Endodermal cell (in vitro differentiated cells): Measurements from ENCODE around the gene IL23A. TPM values are rescaled to one million over a fixed set of nuclear protein-coding genes. Genes with fewer than 3 reads are reported as not detected.

ENCODE experiments used
- DNase-seq: peaks from one replicate; pipeline ENCODE4 v3.0.0-alpha.2; 2017
- H3K27ac ChIP-seq: 2 replicates; pipeline ENCODE4 v1.5.1; 2013; ENCODE audit warnings: mild to moderate bottlenecking, low read depth, low read length, moderate library complexity
- H3K27me3 ChIP-seq: 2 replicates; pipeline ENCODE4 v1.6.1; 2013; ENCODE audit warnings: mild to moderate bottlenecking, low read length, moderate library complexity; ENCODE audit not compliant: insufficient read depth, control insufficient read depth, poor library complexity, severe bottlenecking
- H3K36me3 ChIP-seq: 2 replicates; pipeline ENCODE4 v1.7.0; 2013; ENCODE audit warnings: mild to moderate bottlenecking, low read length, moderate library complexity; ENCODE audit not compliant: control insufficient read depth, insufficient read depth
- H3K4me1 ChIP-seq: one replicate; pipeline ENCODE4 v1.7.0; 2013; ENCODE audit warnings: low read length; ENCODE audit not compliant: control insufficient read depth, insufficient read depth
- H3K4me3 ChIP-seq: 2 replicates; pipeline ENCODE4 v1.5.1; 2013; ENCODE audit warnings: mild to moderate bottlenecking, low read length, moderate library complexity
- H3K9ac ChIP-seq: 2 replicates; pipeline ENCODE4 v1.6.1; 2013; ENCODE audit warnings: mild to moderate bottlenecking, low read length, moderate library complexity; ENCODE audit not compliant: poor library complexity, severe bottlenecking; ENCODE audit errors: extremely low read depth
- H3K9me3 ChIP-seq: 2 replicates; pipeline ENCODE4 v1.6.1; 2013; ENCODE audit warnings: mild to moderate bottlenecking, low read length, moderate library complexity; ENCODE audit not compliant: control insufficient read depth
- H3K27ac Mint-ChIP-seq: 2 replicates; pipeline ENCODE4 v1.8.0; 2020; ENCODE audit warnings: mixed read lengths
- H3K27me3 Mint-ChIP-seq: 2 replicates; pipeline ENCODE4 v1.8.0; 2021; ENCODE audit warnings: mild to moderate bottlenecking, mixed read lengths; ENCODE audit not compliant: insufficient read depth
- H3K36me3 Mint-ChIP-seq: 2 replicates; pipeline ENCODE4 v1.8.0; 2020; ENCODE audit warnings: low read depth, mixed read lengths
- H3K4me1 Mint-ChIP-seq: 2 replicates; pipeline ENCODE4 v1.8.0; 2020; ENCODE audit warnings: mixed read lengths
- H3K4me3 Mint-ChIP-seq: 2 replicates; pipeline ENCODE4 v1.8.0; 2020; ENCODE audit warnings: mild to moderate bottlenecking, moderate library complexity, mixed read lengths
- H3K9me3 Mint-ChIP-seq: 2 replicates; pipeline ENCODE4 v1.8.0; 2020; ENCODE audit warnings: mild to moderate bottlenecking, mixed read lengths
- WGBS, 2 experiments: methylation state at CpG; one replicate each; pipeline versions ENCODE4 v1.1.5 to v1.1.7; 2013; ENCODE audit warnings: missing lambda C conversion rate in 2 of 2, mixed read lengths in 1 of 2; ENCODE audit not compliant: insufficient coverage in 1 of 2, insufficient read length in 1 of 2; 5-methylcytosine and 5-hydroxymethylcytosine counted together
- total RNA-seq, 2 donors: library from RNA; stranded (reverse); fragmentation: NEBNext Ultra II Directional in 1 of 2; extraction: Animal tissue kit (Norgen Biotek cat#: 25700) in 1 of 2; gene quantifications; 2 replicates in 1 of 2; 3 replicates in 1 of 2; pipeline ENCODE4 v1.2.1, GENCODE V29; 2021
- TF ChIP-seq, protein P1 (sequence below): fragments of 200-600 bp; sonication (generic); conservative IDR thresholded peaks from 2 replicates; pipeline ENCODE4 v1.5.0; 2021; ENCODE audit warnings: antibody characterized with exemption, mild to moderate bottlenecking

IL23A gene
- total RNA-seq, 2 donors from 2014 or later, result 4.6 to 10.4 TPM

GRCh38 chr12:56304872-56305590 is 33.7 kb upstream of the IL23A start:
- Histone ChIP-seq H3K9me3 (no peaks in the 10 kb centered on the region), H3K4me3 (no peak overlapping the region), H3K9ac (no peak overlapping the region), H3K27ac (no peak overlapping the region), H3K36me3 (peaks cover 47% of the 10 kb centered on the region), H3K4me1 (peaks cover 9% of the 10 kb centered on the region), H3K27me3 (no peaks in the 10 kb centered on the region)
- Mint-ChIP-seq H3K9me3 (no peaks in the 10 kb centered on the region), H3K27ac (no peak overlapping the region), H3K27me3 (no peaks in the 10 kb centered on the region), H3K4me3 (no peak overlapping the region), H3K36me3 (peaks cover 35% of the 10 kb centered on the region), H3K4me1 (peaks cover 17% of the 10 kb centered on the region)
- DNase-seq, result no peak
- TF ChIP-seq, protein P1, sequence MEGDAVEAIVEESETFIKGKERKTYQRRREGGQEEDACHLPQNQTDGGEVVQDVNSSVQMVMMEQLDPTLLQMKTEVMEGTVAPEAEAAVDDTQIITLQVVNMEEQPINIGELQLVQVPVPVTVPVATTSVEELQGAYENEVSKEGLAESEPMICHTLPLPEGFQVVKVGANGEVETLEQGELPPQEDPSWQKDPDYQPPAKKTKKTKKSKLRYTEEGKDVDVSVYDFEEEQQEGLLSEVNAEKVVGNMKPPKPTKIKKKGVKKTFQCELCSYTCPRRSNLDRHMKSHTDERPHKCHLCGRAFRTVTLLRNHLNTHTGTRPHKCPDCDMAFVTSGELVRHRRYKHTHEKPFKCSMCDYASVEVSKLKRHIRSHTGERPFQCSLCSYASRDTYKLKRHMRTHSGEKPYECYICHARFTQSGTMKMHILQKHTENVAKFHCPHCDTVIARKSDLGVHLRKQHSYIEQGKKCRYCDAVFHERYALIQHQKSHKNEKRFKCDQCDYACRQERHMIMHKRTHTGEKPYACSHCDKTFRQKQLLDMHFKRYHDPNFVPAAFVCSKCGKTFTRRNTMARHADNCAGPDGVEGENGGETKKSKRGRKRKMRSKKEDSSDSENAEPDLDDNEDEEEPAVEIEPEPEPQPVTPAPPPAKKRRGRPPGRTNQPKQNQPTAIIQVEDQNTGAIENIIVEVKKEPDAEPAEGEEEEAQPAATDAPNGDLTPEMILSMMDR, result no peak
- 78 to 90% methylated on average over 3 to 5 of the region's 8 CpGs for WGBS, 2 experiments

- no peak overlapping the region for H3K9ac ChIP-seq
- H3K27me3 ChIP-seq, result no peaks in the 10 kb centered on the region
- no peak overlapping the region for H3K4me3 ChIP-seq
- no peak overlapping the region for H3K27ac Mint-ChIP-seq
- no peaks in the 10 kb centered on the region for H3K9me3 Mint-ChIP-seq
- H3K9me3 ChIP-seq, result no peaks in the 10 kb centered on the region
- no peaks in the 10 kb centered on the region for H3K27me3 Mint-ChIP-seq
- peaks cover 64% of the 10 kb centered on the region for H3K36me3 ChIP-seq
- no peak overlapping the region for H3K4me3 Mint-ChIP-seq
- TF ChIP-seq, protein P1, result no peak
- H3K36me3 Mint-ChIP-seq, result peaks cover 54% of the 10 kb centered on the region
- no peaks in the 10 kb centered on the region for H3K4me1 ChIP-seq
- DNase-seq, result no peak
- 94 to 95% methylated on average over 2 to 6 of the region's 7 CpGs for WGBS, 2 experiments
- no peak overlapping the region for H3K27ac ChIP-seq
- H3K4me1 Mint-ChIP-seq, result no peaks in the 10 kb centered on the region
Measured at GRCh38 chr12:56307221-56307965, 31.3 kb upstream of the IL23A start.

DNA sequence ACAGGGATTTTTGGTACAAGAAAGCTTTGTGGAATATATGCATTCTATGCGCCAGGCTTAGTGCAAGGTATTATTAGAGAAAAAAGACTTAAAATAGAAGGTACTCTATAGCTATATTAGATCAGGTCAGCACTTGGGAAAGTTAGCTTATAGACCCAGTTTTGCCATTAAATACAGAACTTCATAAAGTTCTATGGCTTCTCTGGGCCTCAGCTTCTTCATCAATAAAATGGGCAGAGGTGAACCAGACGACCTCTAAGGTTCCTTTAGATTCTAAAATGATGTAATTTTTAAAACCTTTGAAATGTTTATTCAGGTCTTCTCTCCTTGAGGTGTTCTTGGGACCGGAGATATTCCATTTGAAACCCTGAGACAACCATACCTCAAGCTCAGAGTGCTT is 30.0 kb upstream of the IL23A start:
- TF ChIP-seq, protein P1, result no peak
- Mint-ChIP-seq H3K36me3 (peaks cover 58% of the 10 kb centered on the region), H3K4me1 (no peaks in the 10 kb centered on the region), H3K4me3 (no peak overlapping the region), H3K27me3 (no peaks in the 10 kb centered on the region), H3K27ac (no peak overlapping the region), H3K9me3 (no peaks in the 10 kb centered on the region)
- Histone ChIP-seq H3K27ac (no peak overlapping the region), H3K4me1 (no peaks in the 10 kb centered on the region), H3K4me3 (no peak overlapping the region), H3K36me3 (peaks cover 62% of the 10 kb centered on the region), H3K9me3 (no peaks in the 10 kb centered on the region), H3K9ac (no peak overlapping the region), H3K27me3 (no peaks in the 10 kb centered on the region)
- WGBS, 2 experiments, result 90 to 100% methylated on average over 1 to 3 of the region's 3 CpGs
- no peak for DNase-seq
